HG03060 (cell line): Measurements from ENCODE around the gene POLR3H.

Source experiments
- ATAC-seq: cut with Tn5 transposase; IDR thresholded peaks from one replicate; pipeline ENCODE4 v1.9.1; 2021; ENCODE audit warnings: low read depth, moderate number of reproducible peaks; ENCODE audit not compliant: unreplicated experiment

POLR3H gene

GRCh38 chr22:41491374-41492100, 52.7 kb downstream of the POLR3H start:
- no peak for ATAC-seq

GRCh38 chr22:41488596-41489385, 55.5 kb downstream of the POLR3H start:
- ATAC-seq: no peak

- no peak for ATAC-seq
Measured at GRCh38 chr22:41488076-41488475, 56.2 kb downstream of the POLR3H start.

GRCh38 chr22:41487037-41487935, 57.0 kb downstream of the POLR3H start:
- ATAC-seq: no peak

GRCh38 chr22:41485033-41485432, 59.2 kb downstream of the POLR3H start:
- ATAC-seq: no peak

GRCh38 chr22:41482319-41482935, 61.8 kb downstream of the POLR3H start:
- no peak for ATAC-seq

GRCh38 chr22:41481925-41482318, 62.3 kb downstream of the POLR3H start:
- no peak for ATAC-seq

GRCh38 chr22:41481131-41481830, 63.0 kb downstream of the POLR3H start:
- ATAC-seq: no peak

- ATAC-seq: no peak
Measured at GRCh38 chr22:41480397-41480735, 63.9 kb downstream of the POLR3H start.

GRCh38 chr22:41479671-41480396, 64.4 kb downstream of the POLR3H start:
- no peak for ATAC-seq

- no peak for ATAC-seq
Measured at GRCh38 chr22:41478891-41479521, 65.3 kb downstream of the POLR3H start.

GRCh38 chr22:41478473-41478872, 65.8 kb downstream of the POLR3H start:
- no peak for ATAC-seq
